ENCODE results near the gene IFI30.
A peak's percentile ranks its signal among the peaks of the same experiment; 100 is the strongest.

Gene IFI30

DNA sequence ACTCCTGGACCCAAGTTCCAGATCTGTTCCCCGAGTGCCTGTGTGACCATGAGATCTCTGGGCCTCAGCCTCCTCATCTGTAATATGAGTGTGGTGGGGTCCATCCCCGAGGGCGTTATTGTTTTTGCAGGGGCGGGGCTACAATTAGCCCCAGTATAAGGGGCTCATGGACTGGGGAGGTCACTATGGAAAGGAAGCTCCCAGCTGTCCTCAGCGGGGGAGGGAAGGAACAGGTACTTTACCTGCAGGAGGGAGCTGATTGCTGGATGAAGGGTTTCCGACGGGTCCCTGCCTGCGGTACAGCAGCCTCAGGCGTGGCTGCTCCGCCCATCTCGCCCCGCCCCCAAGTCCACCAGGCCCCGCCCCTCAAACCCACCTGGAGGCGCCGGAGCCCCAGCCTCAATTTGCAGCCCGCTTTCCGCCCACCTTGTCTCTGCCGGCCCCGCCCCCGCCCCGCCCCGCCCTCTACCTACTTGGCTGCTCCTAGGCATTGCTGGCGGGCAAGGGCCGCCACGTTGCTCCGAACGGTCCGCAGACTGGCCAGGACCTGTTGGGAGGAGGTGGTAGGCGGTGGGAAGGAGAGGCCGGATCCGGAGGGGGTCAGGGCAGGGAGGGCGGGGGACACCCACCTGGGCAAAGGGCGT lies 47.1 kb downstream of the IFI30 start:
- POLR2A ChIA-PET, result interaction anchor here (0.7 to 1.3 kb wide), 2 partner anchors 28 to 197 kb away, joined by 3 read pairs; partner anchors contain the start of gene MPV17L2
- no peak for DNase-seq (ENCODE audit: low read depth, low spot score)
- no peak for TF ChIP-seq CTCF (IDR thresholded peaks at IDR 0.05; ENCODE audit: insufficient read depth, low read length, missing control alignments)
- H3K4me3 ChIP-seq (ENCODE audit: low read depth, low read length), result no peak overlapping the region
- CTCF ChIA-PET, result interaction anchor here (2.7 to 4.7 kb wide), 2 partner anchors 13 to 31 kb away, joined by 11 to 21 read pairs; no protein-coding TSS in a partner anchor

GRCh38 chr19:18221815-18222725 lies 48.5 kb downstream of the IFI30 start:
- no peak for DNase-seq (ENCODE audit: low read depth, low spot score)
- no peak for TF ChIP-seq CTCF (IDR thresholded peaks at IDR 0.05; ENCODE audit: insufficient read depth, low read length, missing control alignments)
- CTCF ChIA-PET, result interaction anchor here (1.1 to 4.7 kb wide), 2 partner anchors 14 to 30 kb away, joined by 3 to 21 read pairs; no protein-coding TSS in a partner anchor
- H3K4me3 ChIP-seq (ENCODE audit: low read depth, low read length), result no peak overlapping the region
- POLR2A ChIA-PET, result no interaction called here

DNA sequence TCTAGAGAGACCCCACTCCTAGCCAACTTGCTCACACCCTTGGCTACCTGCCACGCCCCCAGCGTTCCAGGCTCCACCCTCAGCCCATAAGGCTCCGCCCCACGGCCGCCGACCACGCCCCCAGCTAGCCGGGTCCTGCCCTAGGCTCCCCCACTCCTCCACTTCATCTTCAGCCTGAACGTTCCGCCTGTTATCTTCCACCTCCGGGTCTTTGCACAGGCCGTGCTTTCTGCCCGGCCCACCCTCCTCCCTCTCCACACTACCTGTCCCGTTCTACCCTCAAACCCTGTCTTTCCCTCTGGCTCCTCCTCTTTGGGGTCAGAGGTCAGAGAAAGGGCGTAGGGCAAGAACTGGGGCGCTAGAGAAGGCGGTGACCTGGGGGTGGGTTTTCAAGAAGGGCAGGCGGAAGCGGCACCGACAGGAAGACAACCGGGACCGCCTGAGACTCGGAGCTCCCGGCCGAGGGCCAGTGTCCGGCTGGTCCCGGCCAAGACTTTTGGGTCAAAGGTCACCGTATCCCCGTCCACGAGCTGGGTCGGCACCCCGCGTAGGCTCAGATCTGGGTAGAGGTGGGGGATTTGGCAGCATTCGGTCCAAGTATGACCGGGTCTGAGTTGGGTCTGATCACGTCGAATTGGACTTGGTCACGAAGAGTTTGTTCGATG lies 50.4 kb downstream of the IFI30 start:
- TF ChIP-seq CTCF (IDR thresholded peaks at IDR 0.05; ENCODE audit: insufficient read depth, low read length, missing control alignments), result no peak
- no peak for DNase-seq (ENCODE audit: low read depth, low spot score)
- CTCF ChIA-PET, result interaction anchor here (0.6 to 2.8 kb wide), 15 partner anchors 8 to 105 kb away, joined by 3 to 12 read pairs (median 4); partner anchors contain the start of genes MPV17L2, PIK3R2 and RAB3A
- peak overlapping the region; percentile 62 for H3K4me3 ChIP-seq (ENCODE audit: low read depth, low read length)
- POLR2A ChIA-PET, result interaction anchor here (0.6 to 1.2 kb wide), 2 partner anchors 19 to 57 kb away, joined by 4 to 8 read pairs; partner anchors contain the start of gene JUND

DNA sequence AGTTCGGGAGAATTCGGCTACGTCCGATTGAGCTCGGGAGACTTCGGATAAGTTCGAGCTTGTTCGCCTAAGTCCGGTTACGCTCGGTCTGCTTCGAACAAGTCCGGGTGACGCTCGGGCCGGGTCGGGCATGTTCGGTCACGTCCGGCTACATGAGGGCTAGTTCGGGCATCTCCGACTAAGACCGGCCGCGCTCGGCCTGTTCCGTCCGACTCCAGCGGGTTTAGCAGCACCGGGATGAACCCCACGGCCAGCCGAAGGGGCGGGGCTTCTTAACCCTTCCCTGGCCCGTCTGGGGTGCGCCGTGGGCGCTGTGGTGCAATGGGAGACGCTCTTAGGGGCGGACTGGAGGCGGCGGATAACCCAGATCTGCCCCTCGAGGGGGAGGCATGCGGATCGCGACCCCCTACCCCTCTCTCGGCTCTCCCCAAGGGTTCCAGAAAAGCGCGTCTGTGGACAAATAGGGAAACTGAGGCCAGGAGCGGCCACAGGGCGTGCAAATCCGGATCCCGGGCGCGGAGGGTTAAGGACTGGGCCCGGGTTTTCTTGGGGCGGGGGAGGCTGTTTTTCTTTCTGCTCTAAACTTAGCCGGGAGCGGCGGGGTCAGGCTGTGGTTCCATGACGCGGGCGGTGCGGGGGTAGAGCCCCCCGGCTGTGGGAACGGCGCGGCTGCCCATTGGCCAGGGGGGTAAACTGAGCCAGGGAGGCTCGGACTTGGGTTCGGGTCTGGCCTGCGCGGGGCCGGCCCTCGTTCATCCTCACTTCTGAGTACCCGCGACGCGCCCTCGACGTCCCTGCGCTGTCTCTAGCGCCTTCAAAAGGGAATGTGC lies 51.1 kb downstream of the IFI30 start:
- POLR2A ChIA-PET, result interaction anchor here (0.6 to 1.4 kb wide), 3 partner anchors 19 to 57 kb away, joined by 3 to 8 read pairs (median 4); partner anchors contain the start of gene JUND
- H3K4me3 ChIP-seq (ENCODE audit: low read depth, low read length), result peak overlapping the region; percentile 62
- TF ChIP-seq CTCF (IDR thresholded peaks at IDR 0.05; ENCODE audit: insufficient read depth, low read length, missing control alignments), result no peak
- CTCF ChIA-PET, result interaction anchor here (0.6 to 2.8 kb wide), 15 partner anchors 7 to 104 kb away, joined by 3 to 12 read pairs (median 4); partner anchors contain the start of genes MPV17L2, PIK3R2 and RAB3A
- DNase-seq (ENCODE audit: low read depth, low spot score), result peak; percentile 96

- H3K4me3 ChIP-seq (ENCODE audit: low read depth, low read length), result no peak overlapping the region
- TF ChIP-seq CTCF (IDR thresholded peaks at IDR 0.05; ENCODE audit: insufficient read depth, low read length, missing control alignments), result no peak
- ChIA-PET POLR2A (interaction anchor here (1.4 kb wide), 1 partner anchor 56 kb away, joined by 3 read pairs; the partner anchor contains the start of gene JUND), CTCF (interaction anchor here (1.8 to 2.8 kb wide), 3 partner anchors 21 to 54 kb away, joined by 5 to 10 read pairs (median 7); partner anchors contain the start of genes MPV17L2 and RAB3A)
- DNase-seq (ENCODE audit: low read depth, low spot score), result no peak
Measured at GRCh38 chr19:18225355-18225701, 51.7 kb downstream of the IFI30 start.

Measured in AG04449 (cell line).